DND-41 (cell line): ENCODE measurements around the gene MAST3.

ENCODE experiments used
- ATAC-seq: fragments of 200-7000 bp; cut with Tn5 transposase; 3 replicates; pipeline ENCODE4 v1.9.1; 2021; ENCODE audit warnings: low read depth; ENCODE audit not compliant: insufficient read depth
- DNase-seq: peaks from one replicate; pipeline ENCODE4 v3.0.0-alpha.2; 2020
- H2AFZ ChIP-seq: 2 replicates; pipeline ENCODE4 v1.6.0; 2012; ENCODE audit warnings: low read depth, low read length
- H3K27ac ChIP-seq: 2 replicates; pipeline ENCODE4 v1.5.1; 2012; ENCODE audit warnings: low read length, inconsistent platforms
- H3K27me3 ChIP-seq: fragments of 200-600 bp; sonication (generic); 2 replicates; pipeline ENCODE4 v1.6.0; 2012; ENCODE audit warnings: low read length, mild to moderate bottlenecking, inconsistent platforms; ENCODE audit not compliant: insufficient read depth, poor library complexity
- H3K36me3 ChIP-seq: 2 replicates; pipeline ENCODE4 v1.5.1; 2012; ENCODE audit warnings: low read length, inconsistent platforms; ENCODE audit not compliant: insufficient read depth
- H3K4me1 ChIP-seq: 2 replicates; pipeline ENCODE4 v1.5.1; 2012; ENCODE audit warnings: mild to moderate bottlenecking, low read length; ENCODE audit not compliant: insufficient read depth
- H3K4me2 ChIP-seq: 2 replicates; pipeline ENCODE4 v1.6.0; 2012; ENCODE audit warnings: mild to moderate bottlenecking, moderate library complexity, low read length, inconsistent platforms; ENCODE audit not compliant: insufficient read depth
- H3K4me3 ChIP-seq, 2 experiments: fragments of 200-600 bp in 1 of 2; shearing (Covaris generic) in 1 of 2; 2 replicates each; pipeline ENCODE4 v1.5.1; 2012 to 2016; ENCODE audit warnings: inconsistent platforms in 2 of 2, low read length in 2 of 2, mild to moderate bottlenecking in 2 of 2, low read depth in 1 of 2, moderate library complexity in 1 of 2
- H3K79me2 ChIP-seq: 2 replicates; pipeline ENCODE4 v1.6.0; 2012; ENCODE audit warnings: low read length, inconsistent platforms; ENCODE audit not compliant: insufficient read depth
- H3K9ac ChIP-seq: 2 replicates; pipeline ENCODE4 v1.6.0; 2012; ENCODE audit warnings: low read depth, mild to moderate bottlenecking, inconsistent platforms, low read length, moderate library complexity
- H3K9me3 ChIP-seq: 2 replicates; pipeline ENCODE4 v1.5.1; 2012; ENCODE audit warnings: low read length, moderate library complexity, mild to moderate bottlenecking, inconsistent platforms; ENCODE audit not compliant: insufficient read depth, severe bottlenecking
- H4K20me1 ChIP-seq: 2 replicates; pipeline ENCODE4 v1.6.0; 2012; ENCODE audit warnings: low read length; ENCODE audit not compliant: insufficient read depth
- EZH2 ChIP-seq: IDR thresholded peaks from 3 replicates; pipeline ENCODE4 v1.6.1; 2012; ENCODE audit warnings: borderline replicate concordance, low read depth, mild to moderate bottlenecking, moderate library complexity, low read length, inconsistent platforms; ENCODE audit not compliant: severe bottlenecking
- TF ChIP-seq, protein P1 (sequence below): IDR thresholded peaks from 2 replicates; pipeline ENCODE4 v1.5.1; 2012; ENCODE audit warnings: borderline replicate concordance, low read length, moderate library complexity, mild to moderate bottlenecking; ENCODE audit not compliant: poor library complexity, severe bottlenecking; ENCODE audit errors: extremely low read depth

Gene MAST3

GRCh38 chr19:18179957-18180356, 82.4 kb downstream of the MAST3 start:
- no peak for DNase-seq

GRCh38 chr19:18183529-18183928, 86.0 kb downstream of the MAST3 start:
- no peak for ATAC-seq
- Histone ChIP-seq H3K9me3 (no peaks in the 10 kb centered on the region), H2AFZ (no peak overlapping the region), H3K27me3 (no peaks in the 10 kb centered on the region), H4K20me1 (no peaks in the 10 kb centered on the region), H3K36me3 (no peaks in the 10 kb centered on the region), H3K9ac (no peak overlapping the region), H3K79me2 (no peaks in the 10 kb centered on the region), H3K4me2 (no peak overlapping the region), H3K4me1 (no peaks in the 10 kb centered on the region), H3K27ac (no peak overlapping the region), H3K4me3 (no peak overlapping the region)
- no peak for DNase-seq
- no peak for TF ChIP-seq EZH2
- TF ChIP-seq, protein P1, sequence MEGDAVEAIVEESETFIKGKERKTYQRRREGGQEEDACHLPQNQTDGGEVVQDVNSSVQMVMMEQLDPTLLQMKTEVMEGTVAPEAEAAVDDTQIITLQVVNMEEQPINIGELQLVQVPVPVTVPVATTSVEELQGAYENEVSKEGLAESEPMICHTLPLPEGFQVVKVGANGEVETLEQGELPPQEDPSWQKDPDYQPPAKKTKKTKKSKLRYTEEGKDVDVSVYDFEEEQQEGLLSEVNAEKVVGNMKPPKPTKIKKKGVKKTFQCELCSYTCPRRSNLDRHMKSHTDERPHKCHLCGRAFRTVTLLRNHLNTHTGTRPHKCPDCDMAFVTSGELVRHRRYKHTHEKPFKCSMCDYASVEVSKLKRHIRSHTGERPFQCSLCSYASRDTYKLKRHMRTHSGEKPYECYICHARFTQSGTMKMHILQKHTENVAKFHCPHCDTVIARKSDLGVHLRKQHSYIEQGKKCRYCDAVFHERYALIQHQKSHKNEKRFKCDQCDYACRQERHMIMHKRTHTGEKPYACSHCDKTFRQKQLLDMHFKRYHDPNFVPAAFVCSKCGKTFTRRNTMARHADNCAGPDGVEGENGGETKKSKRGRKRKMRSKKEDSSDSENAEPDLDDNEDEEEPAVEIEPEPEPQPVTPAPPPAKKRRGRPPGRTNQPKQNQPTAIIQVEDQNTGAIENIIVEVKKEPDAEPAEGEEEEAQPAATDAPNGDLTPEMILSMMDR, result no peak

More at GRCh38 chr19:18179957-18180356, 82.4 kb downstream of the MAST3 start:
- no peaks in the 10 kb centered on the region for H3K4me1 ChIP-seq
- ATAC-seq, result no peak
- no peaks in the 10 kb centered on the region; the same call in 1 of the 2 replicates for H4K20me1 ChIP-seq
- no peak overlapping the region for H3K27ac ChIP-seq
- H3K4me3 ChIP-seq, result no peak overlapping the region
- H3K9ac ChIP-seq, result no peak overlapping the region
- no peak overlapping the region for H2AFZ ChIP-seq
- TF ChIP-seq EZH2, result no peak
- TF ChIP-seq, protein P1, result no peak
- no peaks in the 10 kb centered on the region for H3K79me2 ChIP-seq
- H3K9me3 ChIP-seq, result no peaks in the 10 kb centered on the region
- no peaks in the 10 kb centered on the region for H3K36me3 ChIP-seq
- no peak overlapping the region for H3K4me2 ChIP-seq
- peaks cover 6% of the 10 kb centered on the region for H3K27me3 ChIP-seq

- Histone ChIP-seq H3K9ac (no peak overlapping the region), H2AFZ (no peak overlapping the region), H3K9me3 (no peaks in the 10 kb centered on the region), H3K4me3 (no peak overlapping the region), H3K4me2 (no peak overlapping the region), H3K27me3 (no peaks in the 10 kb centered on the region), H3K36me3 (no peaks in the 10 kb centered on the region), H3K27ac (no peak overlapping the region), H4K20me1 (no peaks in the 10 kb centered on the region), H3K79me2 (no peaks in the 10 kb centered on the region), H3K4me1 (no peaks in the 10 kb centered on the region)
- TF ChIP-seq EZH2, result no peak
- ATAC-seq, result no peak
- no peak for DNase-seq
Observed at GRCh38 chr19:18185538-18185937, 88.0 kb downstream of the MAST3 start.

DNA sequence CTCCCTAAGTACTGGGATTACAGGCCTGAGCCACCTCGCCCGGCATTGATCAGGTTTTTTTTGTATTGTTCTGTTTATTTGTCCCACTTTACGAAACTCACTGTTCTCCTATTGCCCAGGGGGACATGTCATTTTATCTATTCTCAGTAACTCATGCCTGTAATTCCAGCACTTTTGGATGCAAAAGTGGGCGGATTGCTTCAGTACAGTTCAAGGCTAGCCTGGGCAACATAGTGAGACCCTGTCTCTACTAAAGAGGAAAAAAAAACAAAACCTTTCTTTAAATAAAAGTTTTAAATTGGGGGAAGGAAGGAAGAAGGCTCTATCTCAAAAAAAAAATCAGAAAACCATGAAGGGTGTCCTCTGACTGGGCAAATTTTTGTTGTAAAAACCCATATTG, 92.7 kb downstream of the MAST3 start:
- H3K36me3 ChIP-seq, result peaks cover 3% of the 10 kb centered on the region; the same call in 1 of the 2 replicates
- no peak overlapping the region for H3K4me3 ChIP-seq
- no peak overlapping the region for H3K4me2 ChIP-seq
- H3K9ac ChIP-seq, result no peak overlapping the region
- peaks cover 10% of the 10 kb centered on the region for H3K79me2 ChIP-seq
- no peaks in the 10 kb centered on the region for H3K9me3 ChIP-seq
- no peak for DNase-seq
- 0 out of 2 replicates have a peak, but pooled peaks cover 4% of the 10 kb centered on the region for H4K20me1 ChIP-seq
- no peak overlapping the region for H3K27ac ChIP-seq
- H3K27me3 ChIP-seq, result no peaks in the 10 kb centered on the region
- no peak overlapping the region for H2AFZ ChIP-seq
- H3K4me1 ChIP-seq, result peaks cover 26% of the 10 kb centered on the region
- ATAC-seq, result no peak
- TF ChIP-seq, protein P1, result no peak
- TF ChIP-seq EZH2, result no peak
